Body of pancreas (tissue), 4 donors: Measurements from ENCODE around the gene CXCL9. TPM values are rescaled to one million over a fixed set of nuclear protein-coding genes. Genes with fewer than 3 reads are reported as not detected.
"Not testable (repeated sequence)": the region's sequence is repeated elsewhere in the genome, so short reads cannot be mapped to it uniquely, and the experiment has no call there.

Source experiments
- ATAC-seq: fragments of 150-250 bp; one replicate; pipeline ENCODE4 v1.9.1; 2016
- DNase-seq, 4 donors: peaks; one replicate each; pipeline ENCODE4 v3.0.0-alpha.2; 2019
- H3K27ac ChIP-seq, 4 donors: fragments of 200-600 bp; sonication (generic); 1 replicate in 3 of 4; 2 replicates in 1 of 4; pipeline versions ENCODE4 v1.5.1 to v1.6.1; 2016 to 2019; ENCODE audit warnings: mild to moderate bottlenecking in 1 of 4, mixed read lengths in 1 of 4, moderate library complexity in 1 of 4
- H3K27me3 ChIP-seq, 2 donors: fragments of 200-600 bp; sonication (generic); one replicate each; pipeline ENCODE4 v1.6.0; 2016; ENCODE audit warnings: mild to moderate bottlenecking in 1 of 2
- H3K36me3 ChIP-seq, 2 donors: fragments of 200-600 bp; sonication (generic); replicated peaks in 1 of 2; 2 replicates each; pipeline ENCODE4 v1.5.1; 2016; ENCODE audit warnings: low read depth in 2 of 2; ENCODE audit not compliant: insufficient read depth in 1 of 2
- H3K4me1 ChIP-seq: fragments of 200-600 bp; sonication (generic); one replicate; pipeline ENCODE4 v1.6.0; 2016
- H3K4me3 ChIP-seq, 2 donors: fragments of 200-600 bp; sonication (generic); 1 replicate in 1 of 2; 2 replicates in 1 of 2; pipeline ENCODE4 v1.5.1; 2016 to 2019
- H3K9me3 ChIP-seq, 3 donors: fragments of 200-600 bp; sonication (generic); 1 replicate in 2 of 3; 2 replicates in 1 of 3; pipeline ENCODE4 v1.5.1; 2016
- POLR2A ChIP-seq, 3 donors: fragments of 450-650 bp; IDR thresholded peaks; one replicate each; pipeline ENCODE4 v1.6.1; 2016; ENCODE audit warnings: antibody characterized with exemption in 3 of 3, mild to moderate bottlenecking in 2 of 3
- WGBS, 2 donors: methylation state at CpG; one replicate each; pipeline ENCODE4 v1.1.5; 2017; 5-methylcytosine and 5-hydroxymethylcytosine counted together
- intact Hi-C: fragments of 100-400 bp; cut with DNase I; formaldehyde crosslinking; loops from one replicate; pipeline ENCODE4 v1.15.1; 2023
- total RNA-seq, 2 donors: library from RNA; depleted of rRNA; stranded (reverse); fragments of >200 nt; gene quantifications; one replicate each; pipeline ENCODE4 v1.1.0, GENCODE V29; 2016
- TF ChIP-seq, protein P1 (sequence below), 7 experiments: fragments of 450-650 bp in 4 of 7; fragments of 200-600 bp in 3 of 7; sonication (generic) in 3 of 7; IDR thresholded peaks; one replicate each; pipeline ENCODE4 v1.5.1; 2016 to 2019; ENCODE audit warnings: antibody characterized with exemption in 7 of 7

Gene CXCL9
- 1 to 10 TPM in 1 of 2 donors, not detected in 1; 1.0 TPM for total RNA-seq

- 16 to 48% methylated on average over 1 of the region's 1 CpG for WGBS, 2 donors
- Histone ChIP-seq H3K9me3 (no peaks in the 10 kb centered on the region), H3K36me3 (no peaks in the 10 kb centered on the region), H3K27me3 (no peaks in the 10 kb centered on the region), H3K4me3 (no peak within 1 kb of the TSS), H3K4me1 (no peaks in the 10 kb centered on the region), H3K27ac (no peak within 1 kb of the TSS)
- DNase-seq, result no peak
- no peak for TF ChIP-seq POLR2A (IDR thresholded peaks at IDR 0.05)
- TF ChIP-seq, protein P1, sequence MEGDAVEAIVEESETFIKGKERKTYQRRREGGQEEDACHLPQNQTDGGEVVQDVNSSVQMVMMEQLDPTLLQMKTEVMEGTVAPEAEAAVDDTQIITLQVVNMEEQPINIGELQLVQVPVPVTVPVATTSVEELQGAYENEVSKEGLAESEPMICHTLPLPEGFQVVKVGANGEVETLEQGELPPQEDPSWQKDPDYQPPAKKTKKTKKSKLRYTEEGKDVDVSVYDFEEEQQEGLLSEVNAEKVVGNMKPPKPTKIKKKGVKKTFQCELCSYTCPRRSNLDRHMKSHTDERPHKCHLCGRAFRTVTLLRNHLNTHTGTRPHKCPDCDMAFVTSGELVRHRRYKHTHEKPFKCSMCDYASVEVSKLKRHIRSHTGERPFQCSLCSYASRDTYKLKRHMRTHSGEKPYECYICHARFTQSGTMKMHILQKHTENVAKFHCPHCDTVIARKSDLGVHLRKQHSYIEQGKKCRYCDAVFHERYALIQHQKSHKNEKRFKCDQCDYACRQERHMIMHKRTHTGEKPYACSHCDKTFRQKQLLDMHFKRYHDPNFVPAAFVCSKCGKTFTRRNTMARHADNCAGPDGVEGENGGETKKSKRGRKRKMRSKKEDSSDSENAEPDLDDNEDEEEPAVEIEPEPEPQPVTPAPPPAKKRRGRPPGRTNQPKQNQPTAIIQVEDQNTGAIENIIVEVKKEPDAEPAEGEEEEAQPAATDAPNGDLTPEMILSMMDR (IDR thresholded peaks at IDR 0.05), result no peak
- intact Hi-C loops, result no loop called here
- peak; percentile 75 for ATAC-seq
These were observed at the start of gene CXCL9 for GRCh38 chr4:76007089-76007862. CXCL9 (minus strand) TSS chr4:76007509; CDS start chr4:76007449, 60 bp downstream.

GRCh38 chr4:76055421-76055820 is 48.1 kb upstream of the CXCL9 start:
- H3K4me1 ChIP-seq, result peaks cover 20% of the 10 kb centered on the region
- DNase-seq (no peak), ATAC-seq (no peak)
- no peak overlapping the region for H3K4me3 ChIP-seq
- H3K9me3 ChIP-seq, result no peaks in the 10 kb centered on the region
- H3K36me3 ChIP-seq, result no peaks in the 10 kb centered on the region
- no peak for TF ChIP-seq POLR2A (IDR thresholded peaks at IDR 0.05)
- TF ChIP-seq, protein P1 (IDR thresholded peaks at IDR 0.05), result no peak
- WGBS, 2 donors, result 88 to 96% methylated on average over 2 of the region's 2 CpGs
- H3K27ac ChIP-seq, result peak overlapping the region in 3 of 4 donors; percentile 24 to 69 (median 62)
- intact Hi-C loops, result no loop called here
- H3K27me3 ChIP-seq, result no peaks in the 10 kb centered on the region

DNA sequence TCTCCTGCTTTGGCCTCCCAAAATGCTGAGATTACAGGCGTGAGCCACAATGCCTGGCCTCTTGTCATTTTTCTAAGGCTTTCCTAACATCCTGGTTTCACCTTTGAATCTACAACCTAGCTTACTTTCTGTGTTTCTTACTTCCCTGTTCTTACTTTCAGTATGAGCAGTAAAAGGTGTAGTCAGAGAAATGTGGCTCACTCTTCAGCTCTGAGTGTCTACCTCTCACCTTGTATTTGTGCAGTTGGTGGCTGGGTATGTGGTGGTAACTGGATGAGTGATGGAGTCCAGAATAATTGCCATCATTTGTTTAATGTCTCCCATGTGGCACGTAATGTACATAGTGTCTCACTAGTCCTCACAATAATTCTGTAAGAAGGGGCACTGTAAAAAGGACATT is 47.7 kb upstream of the CXCL9 start:
- Histone ChIP-seq H3K27ac (peak overlapping the region in 3 of 4 donors; percentile 24 to 69 (median 62)), H3K4me1 (peaks cover 16% of the 10 kb centered on the region), H3K36me3 (no peaks in the 10 kb centered on the region), H3K27me3 (no peaks in the 10 kb centered on the region), H3K9me3 (no peaks in the 10 kb centered on the region), H3K4me3 (no peak overlapping the region)
- no peak for DNase-seq
- ATAC-seq, result peak; percentile 38
- WGBS, 2 donors, result 61 to 83% methylated on average over 2 of the region's 2 CpGs
- intact Hi-C loops, result no loop called here
- TF ChIP-seq, protein P1 (IDR thresholded peaks at IDR 0.05), result no peak
- no peak for TF ChIP-seq POLR2A (IDR thresholded peaks at IDR 0.05)

- Histone ChIP-seq H3K27me3 (no peaks in the 10 kb centered on the region), H3K9me3 (no peaks in the 10 kb centered on the region), H3K27ac (peak overlapping the region in 2 of 4 donors; percentile 31 to 37), H3K36me3 (no peaks in the 10 kb centered on the region), H3K4me1 (peaks cover 4% of the 10 kb centered on the region), H3K4me3 (no peak overlapping the region)
- intact Hi-C loops, result no loop called here
- TF ChIP-seq, protein P1 (IDR thresholded peaks at IDR 0.05), result no peak
- TF ChIP-seq POLR2A (IDR thresholded peaks at IDR 0.05), result no peak
- 21 to 35% methylated on average over 4 of the region's 4 CpGs for WGBS, 2 donors
- peak in 1 of 4 donors; percentile 12 for DNase-seq
- peak; percentile 86 for ATAC-seq
These were observed 46.4 kb upstream of the CXCL9 start for GRCh38 chr4:76053730-76054129.

GRCh38 chr4:76050560-76051050 is 43.3 kb upstream of the CXCL9 start:
- DNase-seq, H3K4me3 ChIP-seq, ATAC-seq, H3K4me1 ChIP-seq, intact Hi-C loops, H3K36me3 ChIP-seq, H3K9me3 ChIP-seq, H3K27me3 ChIP-seq, H3K27ac ChIP-seq: not testable (repeated sequence)
- WGBS, 2 donors, result 76 to 90% methylated on average over 4 to 14 of the region's 27 CpGs

GRCh38 chr4:76049860-76050416 is 42.6 kb upstream of the CXCL9 start:
- H3K4me3 ChIP-seq, H3K27ac ChIP-seq: not testable (repeated sequence)
- WGBS, 2 donors, result 81 to 85% methylated on average over 12 to 17 of the region's 17 CpGs

GRCh38 chr4:76044686-76045085 is 37.4 kb upstream of the CXCL9 start:
- intact Hi-C loops, DNase-seq, H3K27ac ChIP-seq, H3K27me3 ChIP-seq, ATAC-seq, H3K9me3 ChIP-seq, H3K4me3 ChIP-seq, H3K36me3 ChIP-seq, H3K4me1 ChIP-seq: not testable (repeated sequence)
- WGBS, 2 donors, result 74 to 75% methylated on average over 4 of the region's 4 CpGs

More at GRCh38 chr4:76049860-76050416, 42.6 kb upstream of the CXCL9 start:
- intact Hi-C loops, DNase-seq, H3K27me3 ChIP-seq, H3K9me3 ChIP-seq, ATAC-seq, H3K4me1 ChIP-seq, H3K36me3 ChIP-seq: not testable (repeated sequence)

DNA sequence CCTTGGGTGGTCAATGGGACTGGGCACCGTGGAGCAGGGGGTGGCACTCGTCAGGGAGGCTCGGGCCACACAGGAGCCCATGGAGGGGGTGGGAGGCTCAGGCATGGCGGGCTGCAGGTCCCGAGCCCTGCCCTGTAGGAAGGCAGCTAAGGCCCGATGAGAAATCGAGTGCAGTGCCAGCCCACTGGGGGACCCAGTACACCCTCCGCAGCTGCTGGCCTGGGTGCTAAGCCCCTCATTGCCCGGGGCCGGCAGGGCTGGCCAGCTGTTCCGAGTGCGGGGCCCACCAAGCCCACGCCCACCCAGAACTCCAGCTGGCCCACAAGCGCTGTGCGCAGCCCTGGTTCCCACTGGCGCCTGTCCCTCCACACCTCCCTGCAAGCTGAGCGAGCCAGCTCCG is 36.0 kb upstream of the CXCL9 start:
- H3K9me3 ChIP-seq, intact Hi-C loops, H3K27me3 ChIP-seq, H3K4me3 ChIP-seq, ATAC-seq, H3K27ac ChIP-seq, H3K36me3 ChIP-seq, H3K4me1 ChIP-seq, DNase-seq: not testable (repeated sequence)
- WGBS, 2 donors, result 97% methylated on average over 13 of the region's 18 CpGs; no CpG with 5 or more reads in 1 of the 2 donors
